Parathyroid adenoma (tissue), 2 donors: ENCODE results near the gene CHMP4B.

Experiments used
- H2AFZ ChIP-seq: fragments of 300-600 bp; sonication (generic); one replicate; pipeline ENCODE4 v1.7.0; 2017; ENCODE audit warnings: antibody characterized with exemption, mild to moderate bottlenecking
- H3K27ac ChIP-seq: fragments of 300-600 bp; sonication (generic); one replicate; pipeline ENCODE4 v1.7.0; 2017
- H3K27me3 ChIP-seq: fragments of 300-600 bp; sonication (generic); one replicate; pipeline ENCODE4 v1.7.0; 2017; ENCODE audit warnings: low read length; ENCODE audit not compliant: control insufficient read depth, insufficient read depth
- H3K36me3 ChIP-seq: fragments of 300-600 bp; sonication (generic); one replicate; pipeline ENCODE4 v1.7.0; 2017; ENCODE audit warnings: low read length; ENCODE audit not compliant: control insufficient read depth, insufficient read depth
- H3K4me1 ChIP-seq: fragments of 300-600 bp; sonication (generic); one replicate; pipeline ENCODE4 v1.7.0; 2017; ENCODE audit warnings: control low read depth
- H3K4me2 ChIP-seq: fragments of 300-600 bp; sonication (generic); one replicate; pipeline ENCODE4 v1.7.0; 2017; ENCODE audit warnings: low read length
- H3K4me3 ChIP-seq: fragments of 300-600 bp; sonication (generic); one replicate; pipeline ENCODE4 v1.7.0; 2017; ENCODE audit warnings: low read depth, low read length
- H3K79me2 ChIP-seq: fragments of 300-600 bp; sonication (generic); one replicate; pipeline ENCODE4 v1.7.0; 2017; ENCODE audit warnings: control low read depth
- H3K9ac ChIP-seq: fragments of 300-600 bp; sonication (generic); one replicate; pipeline ENCODE4 v1.7.0; 2017; ENCODE audit warnings: mild to moderate bottlenecking
- H3K9me3 ChIP-seq: fragments of 300-600 bp; sonication (generic); one replicate; pipeline ENCODE4 v1.7.0; 2017; ENCODE audit warnings: low read length; ENCODE audit not compliant: control insufficient read depth
- TF ChIP-seq, protein P1 (sequence below): fragments of 300-600 bp; sonication (generic); IDR thresholded peaks from one replicate; pipeline ENCODE4 v1.7.0; 2017; ENCODE audit warnings: antibody characterized with exemption, mild to moderate bottlenecking
- donor health status: primary hyperparathyroidism.

The CHMP4B gene

DNA sequence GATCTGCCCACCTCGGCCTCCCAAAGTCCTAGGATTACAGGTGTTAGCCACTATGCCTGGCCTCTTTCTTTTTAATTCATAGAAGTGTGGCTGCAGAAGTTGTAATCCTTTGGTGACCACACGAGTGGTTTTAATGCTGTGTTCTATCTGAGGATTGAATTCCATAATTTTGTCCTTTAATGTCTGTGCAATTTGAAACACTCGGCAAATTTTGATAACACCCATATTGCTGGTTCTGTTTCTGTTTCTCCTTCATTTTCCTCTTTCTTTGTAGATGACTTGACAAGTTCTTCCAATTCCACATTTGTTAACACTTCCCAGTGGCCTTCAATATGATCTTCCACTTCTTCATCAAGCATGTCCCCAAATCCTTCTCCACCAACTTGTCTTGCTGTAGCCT, 2.8 kb upstream of the CHMP4B start:
- Histone ChIP-seq H3K27ac (no peak overlapping the region), H3K4me2 (no peak overlapping the region), H3K4me3 (no peak overlapping the region), H3K36me3 (no peaks in the 10 kb centered on the region), H3K27me3 (no peaks in the 10 kb centered on the region), H3K4me1 (peaks cover 5% of the 10 kb centered on the region), H2AFZ (no peak overlapping the region), H3K9me3 (no peaks in the 10 kb centered on the region), H3K79me2 (peaks cover 19% of the 10 kb centered on the region), H3K9ac (no peak overlapping the region)
- TF ChIP-seq, protein P1, sequence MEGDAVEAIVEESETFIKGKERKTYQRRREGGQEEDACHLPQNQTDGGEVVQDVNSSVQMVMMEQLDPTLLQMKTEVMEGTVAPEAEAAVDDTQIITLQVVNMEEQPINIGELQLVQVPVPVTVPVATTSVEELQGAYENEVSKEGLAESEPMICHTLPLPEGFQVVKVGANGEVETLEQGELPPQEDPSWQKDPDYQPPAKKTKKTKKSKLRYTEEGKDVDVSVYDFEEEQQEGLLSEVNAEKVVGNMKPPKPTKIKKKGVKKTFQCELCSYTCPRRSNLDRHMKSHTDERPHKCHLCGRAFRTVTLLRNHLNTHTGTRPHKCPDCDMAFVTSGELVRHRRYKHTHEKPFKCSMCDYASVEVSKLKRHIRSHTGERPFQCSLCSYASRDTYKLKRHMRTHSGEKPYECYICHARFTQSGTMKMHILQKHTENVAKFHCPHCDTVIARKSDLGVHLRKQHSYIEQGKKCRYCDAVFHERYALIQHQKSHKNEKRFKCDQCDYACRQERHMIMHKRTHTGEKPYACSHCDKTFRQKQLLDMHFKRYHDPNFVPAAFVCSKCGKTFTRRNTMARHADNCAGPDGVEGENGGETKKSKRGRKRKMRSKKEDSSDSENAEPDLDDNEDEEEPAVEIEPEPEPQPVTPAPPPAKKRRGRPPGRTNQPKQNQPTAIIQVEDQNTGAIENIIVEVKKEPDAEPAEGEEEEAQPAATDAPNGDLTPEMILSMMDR = no peak

- Histone ChIP-seq H3K36me3 (no peaks in the 10 kb centered on the region), H3K4me3 (no peak overlapping the region), H3K27me3 (no peaks in the 10 kb centered on the region), H3K79me2 (peaks cover 38% of the 10 kb centered on the region), H2AFZ (peak overlapping the region; percentile 14), H3K4me1 (peaks cover 13% of the 10 kb centered on the region), H3K9me3 (no peaks in the 10 kb centered on the region), H3K27ac (no peak overlapping the region), H3K4me2 (no peak overlapping the region), H3K9ac (no peak overlapping the region)
- TF ChIP-seq, protein P1 = no peak
These were observed 889 bp upstream of the CHMP4B start for GRCh38 chr20:33810259-33810658.

GRCh38 chr20:33811776-33812151, 616 bp downstream of the CHMP4B start:
- Histone ChIP-seq H3K9ac (peak overlapping the region; percentile 40), H3K4me1 (peaks cover 22% of the 10 kb centered on the region), H3K9me3 (no peaks in the 10 kb centered on the region), H3K36me3 (no peaks in the 10 kb centered on the region), H3K27me3 (no peaks in the 10 kb centered on the region), H3K4me3 (peak overlapping the region; percentile 70), H3K4me2 (peak overlapping the region; percentile 86), H3K79me2 (peaks cover 50% of the 10 kb centered on the region), H2AFZ (peak overlapping the region; percentile 57), H3K27ac (peak overlapping the region; percentile 57)
- TF ChIP-seq, protein P1 = no peak

DNA sequence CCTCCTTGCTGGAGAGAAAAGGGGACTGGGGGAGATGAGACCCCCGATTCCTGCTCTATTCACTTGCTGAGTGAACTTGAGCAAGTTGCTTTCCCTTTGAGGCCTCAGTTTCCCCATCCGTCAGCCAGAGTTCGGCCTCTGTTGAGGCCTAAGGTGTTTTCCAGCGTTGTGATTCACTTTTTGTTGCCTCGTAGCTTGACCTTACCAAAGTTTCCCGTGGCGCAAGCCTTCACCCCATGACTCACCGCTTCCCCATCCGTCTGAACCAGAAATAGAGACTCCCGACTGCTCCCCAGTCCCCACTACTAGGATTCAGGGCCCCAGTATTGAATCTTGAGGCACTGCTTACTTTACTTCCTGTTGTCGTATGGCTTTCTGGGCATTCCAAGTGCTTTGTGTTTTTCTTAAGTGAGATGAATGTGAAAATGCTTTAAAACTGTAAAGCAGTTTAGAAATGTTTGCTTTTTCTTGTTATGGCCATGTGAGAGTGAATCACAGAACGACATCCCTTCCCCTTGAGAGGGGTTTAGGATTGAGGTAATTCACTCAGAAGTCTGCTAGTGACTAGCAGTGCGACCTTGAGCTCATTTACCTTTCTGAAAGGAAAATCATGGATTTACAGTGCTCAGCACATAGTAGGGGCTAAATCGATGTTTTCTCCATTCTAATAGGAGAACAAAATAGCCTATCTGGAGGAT, 1.2 kb downstream of the CHMP4B start:
- TF ChIP-seq, protein P1 = no peak
- H3K27me3 ChIP-seq = no peaks in the 10 kb centered on the region
- H3K36me3 ChIP-seq = no peaks in the 10 kb centered on the region
- H3K4me3 ChIP-seq = peak overlapping the region; percentile 70
- no peaks in the 10 kb centered on the region for H3K9me3 ChIP-seq
- H3K4me2 ChIP-seq = peak overlapping the region; percentile 86
- H3K9ac ChIP-seq = peak overlapping the region; percentile 40
- H2AFZ ChIP-seq = peak overlapping the region; percentile 57
- H3K27ac ChIP-seq = peak overlapping the region; percentile 57
- H3K4me1 ChIP-seq = peaks cover 25% of the 10 kb centered on the region
- H3K79me2 ChIP-seq = peaks cover 51% of the 10 kb centered on the region

GRCh38 chr20:33812908-33813462, 1.8 kb downstream of the CHMP4B start:
- no peak overlapping the region for H3K9ac ChIP-seq
- peaks cover 25% of the 10 kb centered on the region for H3K4me1 ChIP-seq
- TF ChIP-seq, protein P1 = no peak

More at GRCh38 chr20:33812908-33813462, 1.8 kb downstream of the CHMP4B start:
- no peaks in the 10 kb centered on the region for H3K9me3 ChIP-seq
- peak overlapping the region; percentile 86 for H3K4me2 ChIP-seq
- H2AFZ ChIP-seq = no peak overlapping the region
- H3K27me3 ChIP-seq = no peaks in the 10 kb centered on the region
- peak overlapping the region; percentile 57 for H3K27ac ChIP-seq
- peaks cover 58% of the 10 kb centered on the region for H3K79me2 ChIP-seq
- H3K36me3 ChIP-seq = no peaks in the 10 kb centered on the region
- peak overlapping the region; percentile 70 for H3K4me3 ChIP-seq
